HG02623 (cell line): ENCODE results near the gene CDC25C.
"Not testable (repeated sequence)": the region's sequence is repeated elsewhere in the genome, so short reads cannot be mapped to it uniquely, and the experiment has no call there.

Experiments used
- ATAC-seq: cut with Tn5 transposase; IDR thresholded peaks from one replicate; pipeline ENCODE4 v1.9.1; 2021; ENCODE audit warnings: moderate library complexity; ENCODE audit not compliant: unreplicated experiment

CDC25C gene

GRCh38 chr5:138280915-138281314 lies 50.7 kb downstream of the CDC25C start:
- ATAC-seq, result no peak

GRCh38 chr5:138276402-138277054 lies 55.1 kb downstream of the CDC25C start:
- ATAC-seq, result no peak

GRCh38 chr5:138275895-138276294 lies 55.7 kb downstream of the CDC25C start:
- ATAC-seq, result no peak

- ATAC-seq, result no peak
Observed at GRCh38 chr5:138275379-138275782, 56.2 kb downstream of the CDC25C start.

- no peak for ATAC-seq
Observed at GRCh38 chr5:138274189-138274853, 57.3 kb downstream of the CDC25C start, which contains the start of gene GFRA3. GFRA3 (minus strand) TSS chr5:138274621; CDS start chr5:138274424, 197 bp downstream.

GRCh38 chr5:138273834-138274188 lies 57.8 kb downstream of the CDC25C start:
- no peak for ATAC-seq

GRCh38 chr5:138272681-138273080 lies 58.9 kb downstream of the CDC25C start:
- ATAC-seq, result no peak

GRCh38 chr5:138271281-138271680 lies 60.3 kb downstream of the CDC25C start:
- ATAC-seq, result no peak

GRCh38 chr5:138264183-138264582 lies 67.4 kb downstream of the CDC25C start:
- no peak for ATAC-seq

- no peak for ATAC-seq
Observed at GRCh38 chr5:138263581-138263980, 68.0 kb downstream of the CDC25C start.

GRCh38 chr5:138258704-138259292 lies 72.8 kb downstream of the CDC25C start:
- no peak for ATAC-seq

- no peak for ATAC-seq
Observed at GRCh38 chr5:138257583-138257982, 74.0 kb downstream of the CDC25C start.

- ATAC-seq, result no peak
Observed at GRCh38 chr5:138252944-138253343, 78.7 kb downstream of the CDC25C start.

- not testable (repeated sequence) for ATAC-seq
Observed at GRCh38 chr5:138247800-138248199, 83.8 kb downstream of the CDC25C start.

- ATAC-seq, result no peak
Observed at GRCh38 chr5:138246822-138247221, 84.8 kb downstream of the CDC25C start.

- ATAC-seq, result no peak
Observed at GRCh38 chr5:138246334-138246733, 85.3 kb downstream of the CDC25C start.

GRCh38 chr5:138245717-138246116 lies 85.9 kb downstream of the CDC25C start:
- no peak for ATAC-seq

GRCh38 chr5:138243794-138244193 lies 87.8 kb downstream of the CDC25C start:
- ATAC-seq, result no peak

GRCh38 chr5:138241688-138242571 lies 89.7 kb downstream of the CDC25C start:
- no peak for ATAC-seq

GRCh38 chr5:138240650-138241385 lies 90.8 kb downstream of the CDC25C start:
- ATAC-seq, result no peak

GRCh38 chr5:138238034-138238433 lies 93.6 kb downstream of the CDC25C start:
- no peak for ATAC-seq
